HEK293T (cell line): ENCODE results near the gene SLC39A13.
A peak's percentile ranks its signal among the peaks of the same experiment; 100 is the strongest.

ENCODE experiments used
- CTCF ChIA-PET: fragments of 350-600 bp; formaldehyde crosslinking; extraction: SDS; loops from one replicate; lab custom pipeline; 2021; ENCODE audit warnings: antibody characterized with exemption, inconsistent platforms; lab: Yijun Ruan, JAX
- POLR2A ChIA-PET: fragments of 350-600 bp; formaldehyde crosslinking; extraction: SDS; loops from one replicate; lab custom pipeline; 2020; ENCODE audit warnings: antibody characterized with exemption, inconsistent platforms; lab: Yijun Ruan, JAX
- DNase-seq: peaks from one replicate; pipeline ENCODE4 v3.0.0; 2012; ENCODE audit warnings: mixed read lengths; ENCODE audit errors: extremely low spot score
- ARNT ChIP-seq: fragments of 450-650 bp; IDR thresholded peaks from 2 replicates; pipeline ENCODE4 v1.6.1; 2017; ENCODE audit warnings: mild to moderate bottlenecking
- BHLHE40 ChIP-seq: fragments of 450-650 bp; IDR thresholded peaks from 2 replicates; pipeline ENCODE4 v1.6.1; 2016; ENCODE audit warnings: mild to moderate bottlenecking, moderate library complexity, borderline replicate concordance
- CTBP1 ChIP-seq: fragments of 450-650 bp; IDR thresholded peaks from 2 replicates; pipeline ENCODE4 v1.6.1; 2016; ENCODE audit warnings: borderline replicate concordance
- ELF4 ChIP-seq: fragments of 450-650 bp; IDR thresholded peaks from 2 replicates; pipeline ENCODE4 v1.6.1; 2017; ENCODE audit warnings: antibody characterized with exemption
- FOXA1 ChIP-seq: fragments of 450-650 bp; IDR thresholded peaks from 2 replicates; pipeline ENCODE4 v1.6.1; 2016; ENCODE audit warnings: mild to moderate bottlenecking
- FOXK2 ChIP-seq: fragments of 450-650 bp; IDR thresholded peaks from 2 replicates; pipeline ENCODE4 v1.6.1; 2016; ENCODE audit warnings: mild to moderate bottlenecking
- FOXM1 ChIP-seq: fragments of 450-650 bp; IDR thresholded peaks from 2 replicates; pipeline ENCODE4 v1.6.1; 2017; ENCODE audit warnings: mild to moderate bottlenecking, borderline replicate concordance
- HDGF ChIP-seq: fragments of 450-650 bp; IDR thresholded peaks from 2 replicates; pipeline ENCODE4 v1.6.1; 2017; ENCODE audit warnings: antibody characterized with exemption, borderline replicate concordance
- L3MBTL2 ChIP-seq: fragments of 450-650 bp; conservative IDR thresholded peaks from 2 replicates; pipeline ENCODE4 v1.6.1; 2016; ENCODE audit warnings: mild to moderate bottlenecking
- LEF1 ChIP-seq: fragments of 450-650 bp; IDR thresholded peaks from 2 replicates; pipeline ENCODE4 v1.6.1; 2017; ENCODE audit warnings: mild to moderate bottlenecking, borderline replicate concordance
- NFRKB ChIP-seq: fragments of 450-650 bp; IDR thresholded peaks from 2 replicates; pipeline ENCODE4 v1.6.1; 2016; ENCODE audit warnings: mild to moderate bottlenecking, moderate library complexity
- PKNOX1 ChIP-seq: fragments of 450-650 bp; IDR thresholded peaks from 2 replicates; pipeline ENCODE4 v1.6.1; 2016
- SP1 ChIP-seq: fragments of 450-650 bp; IDR thresholded peaks from 2 replicates; pipeline ENCODE4 v1.6.1; 2017
- SUZ12 ChIP-seq: fragments of 450-650 bp; IDR thresholded peaks from 2 replicates; pipeline ENCODE4 v1.6.1; 2016; ENCODE audit warnings: mild to moderate bottlenecking
- TARDBP ChIP-seq: fragments of 450-650 bp; IDR thresholded peaks from 2 replicates; pipeline ENCODE4 v1.6.1; 2016
- ZNF384 ChIP-seq: fragments of 450-650 bp; IDR thresholded peaks from 2 replicates; pipeline ENCODE4 v1.6.1; 2016

SLC39A13 gene

GRCh38 chr11:47407746-47408590, at the start of gene SLC39A13:
Gene SLC39A13, plus strand, starts transcription at chr11:47408590. Its CDS starts 1,505 bp downstream, at chr11:47410095.
- peak; percentile 93 for DNase-seq
- ChIA-PET CTCF (interaction anchor here (1.3 kb wide), 1 partner anchor 34 kb away, joined by 13 read pairs; no protein-coding TSS in a partner anchor), POLR2A (interaction anchor here (0.6 to 10.0 kb wide), 9 partner anchors 8 to 34 kb away, joined by 3 to 72 read pairs (median 5); partner anchors contain the start of genes PSMC3 and SPI1)
- TF ChIP-seq FOXM1 (peak; percentile 78; the same call in 1 of the 2 replicates), ARNT (peak; percentile 81), CTBP1 (peak; percentile 69; the same call in 1 of the 2 replicates), BHLHE40 (no peak), PKNOX1 (peak; percentile 73), LEF1 (peak; percentile 73; the same call in 1 of the 2 replicates), HDGF (no peak), ELF4 (no peak), FOXK2 (no peak), SUZ12 (no peak), SP1 (no peak), NFRKB (no peak), L3MBTL2 (no peak), TARDBP (no peak), ZNF384 (no peak), FOXA1 (no peak)

- no peak for DNase-seq
- CTCF ChIA-PET: no interaction called here
- POLR2A ChIA-PET: no interaction called here
- no peak for TF ChIP-seq FOXA1
- TF ChIP-seq BHLHE40: no peak
- no peak for TF ChIP-seq NFRKB
- no peak for TF ChIP-seq FOXM1
- no peak for TF ChIP-seq SUZ12
- TF ChIP-seq PKNOX1: no peak
- TF ChIP-seq LEF1: no peak
- no peak for TF ChIP-seq ARNT
Measured at GRCh38 chr11:47358731-47359051, 49.7 kb upstream of the SLC39A13 start.

GRCh38 chr11:47359162-47359561, 49.2 kb upstream of the SLC39A13 start:
- ChIA-PET CTCF (interaction anchor here (0.7 kb wide), 1 partner anchor 180 kb away, joined by 3 read pairs; no protein-coding TSS in a partner anchor), POLR2A (no interaction called here)
- no peak for DNase-seq
- TF ChIP-seq L3MBTL2: no peak
- no peak for TF ChIP-seq FOXK2
- TF ChIP-seq SUZ12: no peak
- no peak for TF ChIP-seq PKNOX1
- TF ChIP-seq FOXM1: no peak
- TF ChIP-seq NFRKB: no peak

GRCh38 chr11:47359586-47359985, 48.8 kb upstream of the SLC39A13 start:
- no peak for DNase-seq
- ChIA-PET CTCF (interaction anchor here (0.7 kb wide), 1 partner anchor 180 kb away, joined by 3 read pairs; no protein-coding TSS in a partner anchor), POLR2A (no interaction called here)
- TF ChIP-seq ZNF384 (no peak), TARDBP (no peak), FOXK2 (no peak), LEF1 (no peak), NFRKB (no peak), CTBP1 (no peak), ELF4 (no peak), SUZ12 (no peak), FOXM1 (no peak), FOXA1 (no peak), PKNOX1 (no peak), ARNT (no peak), SP1 (no peak), L3MBTL2 (no peak), HDGF (no peak), BHLHE40 (no peak)

- DNase-seq: no peak
- TF ChIP-seq TARDBP (no peak), HDGF (no peak), SUZ12 (no peak), LEF1 (no peak), FOXK2 (no peak), PKNOX1 (no peak), L3MBTL2 (no peak), ARNT (no peak), CTBP1 (no peak), FOXA1 (no peak), SP1 (no peak), ZNF384 (no peak), NFRKB (no peak)
- CTCF ChIA-PET: interaction anchor here (0.6 kb wide), 1 partner anchor 475 kb away, joined by 3 read pairs; no protein-coding TSS in a partner anchor
- POLR2A ChIA-PET: no interaction called here
Measured at GRCh38 chr11:47360341-47360740, 48.0 kb upstream of the SLC39A13 start.
